NCI-H524 treated with DMSO at 0.1 percent for 48 hours (cell line): ENCODE measurements around the gene NXPH1.
"Not testable (repeated sequence)": the region's sequence is repeated elsewhere in the genome, so short reads cannot be mapped to it uniquely, and the experiment has no call there.

Experiments used
- DNase-seq: peaks from one replicate; lab custom pipeline; 2025; lab: John Stamatoyannopoulos, UW

NXPH1 gene

DNA sequence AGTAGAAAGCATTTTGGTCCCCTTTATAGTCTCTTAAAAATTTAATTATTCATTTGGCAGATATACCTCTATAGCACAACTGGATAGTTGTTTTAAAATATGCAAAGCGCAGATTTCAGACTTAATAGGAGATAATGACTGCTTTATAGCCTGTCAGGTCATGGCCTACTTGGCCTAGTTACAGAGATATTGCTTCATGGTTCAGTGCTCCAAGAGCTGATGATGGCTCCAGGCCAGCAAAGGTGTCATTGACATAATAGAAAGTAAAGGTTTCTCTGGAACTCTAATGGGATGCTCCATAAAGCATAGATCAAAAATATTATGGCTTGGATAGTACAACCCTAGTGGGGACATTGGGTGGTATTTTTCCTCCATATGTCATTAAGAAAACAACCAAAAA, 285.7 kb downstream of the NXPH1 start:
- no peak for DNase-seq

- DNase-seq = peak; percentile 10
These were observed 290.8 kb downstream of the NXPH1 start for GRCh38 chr7:8724080-8724718.

DNA sequence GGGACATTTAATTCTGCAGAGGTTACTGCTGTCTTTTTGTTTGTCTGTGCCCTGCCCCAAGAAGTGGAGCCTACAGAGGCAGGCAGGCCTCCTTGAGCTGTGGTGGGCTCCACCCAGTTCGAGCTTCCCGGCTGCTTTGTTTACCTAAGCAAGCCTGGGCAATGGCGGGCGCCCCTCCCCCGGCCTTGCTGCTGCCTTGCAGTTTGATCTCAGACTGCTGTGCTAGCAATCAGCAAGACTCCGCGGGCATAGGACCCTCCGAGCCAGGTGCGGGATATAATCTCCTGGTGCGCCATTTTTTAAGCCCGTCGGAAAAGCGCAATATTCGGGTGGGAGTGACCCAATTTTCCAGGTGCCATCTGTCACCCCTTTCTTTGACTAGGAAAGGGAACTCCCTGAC, 298.3 kb downstream of the NXPH1 start:
- DNase-seq = not testable (repeated sequence)

DNA sequence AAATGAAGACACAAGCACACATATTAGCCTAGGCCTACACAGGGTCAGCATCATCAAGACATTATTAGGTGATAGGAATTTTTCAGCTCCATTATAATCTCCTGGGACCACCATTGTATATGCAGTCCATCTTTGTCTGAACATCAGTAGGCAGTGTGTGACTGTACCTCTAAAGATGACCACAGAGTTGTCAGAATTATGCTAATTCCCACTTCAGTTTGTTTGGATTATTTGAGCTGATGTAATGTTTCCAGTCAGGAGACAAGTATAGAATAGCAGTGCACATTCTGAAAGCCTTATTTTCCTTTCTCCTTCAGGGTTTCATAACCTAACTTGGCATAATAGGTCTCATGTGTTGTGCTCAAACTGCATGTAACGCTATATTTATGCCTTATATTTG, 306.4 kb downstream of the NXPH1 start:
- no peak for DNase-seq

GRCh38 chr7:8742837-8743236, 309.4 kb downstream of the NXPH1 start:
- DNase-seq = no peak

DNA sequence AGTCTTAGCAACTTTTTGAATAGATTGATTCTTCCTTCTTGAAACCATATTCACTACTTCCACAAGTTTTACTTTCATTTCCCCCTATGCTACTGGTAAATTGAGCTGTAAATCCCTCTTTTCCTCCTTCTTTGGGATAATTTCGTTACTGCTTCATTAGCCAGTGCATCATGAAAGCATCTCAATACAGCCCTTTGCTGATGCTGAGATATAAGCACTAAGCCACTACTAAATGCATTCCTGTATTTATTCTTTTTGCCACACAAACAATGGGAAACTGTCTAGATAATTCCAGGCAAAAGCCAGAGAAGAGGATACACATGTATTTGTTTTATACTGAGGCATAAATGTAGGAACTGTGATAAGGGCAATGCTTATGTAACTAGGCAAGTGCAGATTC, 313.9 kb downstream of the NXPH1 start:
- DNase-seq = no peak

DNA sequence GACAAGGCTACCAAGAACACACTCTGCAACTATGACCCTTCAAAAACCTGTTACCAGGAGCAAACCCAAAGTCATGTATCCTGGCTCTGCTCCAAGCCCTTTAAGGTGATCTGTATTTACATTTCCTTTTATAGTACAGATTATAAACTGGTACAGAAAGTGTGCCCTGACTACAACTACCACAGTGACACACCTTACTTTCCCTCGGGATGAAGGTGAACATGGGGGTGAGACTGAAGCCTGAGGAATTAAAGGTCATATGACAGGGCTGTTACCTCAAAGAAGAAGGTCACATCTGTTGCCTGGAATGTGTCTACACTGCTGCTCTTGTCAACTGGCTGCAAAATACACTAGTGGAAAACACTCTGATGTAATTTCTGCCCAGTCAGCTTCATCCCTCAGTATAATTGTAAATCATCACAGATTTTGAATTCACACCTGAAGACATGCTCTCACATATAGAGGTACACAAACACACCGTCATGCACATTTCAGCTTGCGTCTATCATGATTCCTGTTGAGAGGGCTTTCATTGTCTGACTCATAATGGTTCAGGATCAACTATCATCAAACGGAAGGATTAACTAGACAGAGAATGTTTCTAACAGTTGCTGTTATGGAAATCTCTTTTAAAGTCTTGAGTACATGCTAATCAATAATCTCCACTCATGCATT, 318.3 kb downstream of the NXPH1 start:
- DNase-seq = no peak

- DNase-seq = no peak
These were observed 319.9 kb downstream of the NXPH1 start for GRCh38 chr7:8753355-8753754.

GRCh38 chr7:8761731-8762130, 328.3 kb downstream of the NXPH1 start:
- DNase-seq = no peak

- DNase-seq = no peak
These were observed 329.4 kb downstream of the NXPH1 start for GRCh38 chr7:8762803-8763202.

DNA sequence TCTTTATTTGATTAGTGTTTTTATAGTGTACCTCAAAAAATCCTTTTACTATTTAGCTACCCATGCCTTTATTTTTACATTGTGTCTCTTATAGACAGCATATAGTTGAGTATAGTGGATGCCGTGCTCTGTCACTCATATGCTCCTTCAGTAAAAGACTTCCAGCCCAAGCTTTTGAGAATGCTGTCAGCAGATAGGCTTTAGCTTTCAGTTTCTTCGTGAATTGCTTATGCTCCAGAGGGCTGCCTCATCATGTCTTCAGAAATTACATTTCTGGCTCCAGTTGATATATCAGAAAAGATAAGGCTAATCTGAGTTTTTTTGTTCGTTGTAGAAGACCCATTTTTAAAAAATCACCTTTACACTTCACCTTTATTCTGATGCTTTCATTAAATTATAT, 332.0 kb downstream of the NXPH1 start:
- DNase-seq = no peak

GRCh38 chr7:8773518-8773917, 340.1 kb downstream of the NXPH1 start:
- no peak for DNase-seq

DNA sequence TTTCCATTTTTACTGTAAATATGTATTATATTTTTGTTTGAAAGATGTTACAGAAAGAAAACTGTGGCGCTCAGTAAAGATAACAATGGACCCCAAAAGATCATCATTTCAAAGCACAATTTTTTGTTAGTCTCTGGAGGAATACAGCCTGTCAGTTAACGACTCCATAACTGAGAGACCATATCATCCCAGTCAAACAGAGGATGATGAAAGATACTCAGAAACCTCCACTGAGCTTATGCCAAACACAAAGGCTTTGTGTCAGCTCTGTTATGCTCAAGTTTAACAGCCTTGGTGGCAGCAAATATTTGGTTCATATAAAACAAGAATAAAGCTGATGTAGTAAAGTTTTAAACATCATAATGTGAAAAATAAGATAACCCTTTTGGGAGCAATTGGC, 345.1 kb downstream of the NXPH1 start:
- DNase-seq = no peak

DNA sequence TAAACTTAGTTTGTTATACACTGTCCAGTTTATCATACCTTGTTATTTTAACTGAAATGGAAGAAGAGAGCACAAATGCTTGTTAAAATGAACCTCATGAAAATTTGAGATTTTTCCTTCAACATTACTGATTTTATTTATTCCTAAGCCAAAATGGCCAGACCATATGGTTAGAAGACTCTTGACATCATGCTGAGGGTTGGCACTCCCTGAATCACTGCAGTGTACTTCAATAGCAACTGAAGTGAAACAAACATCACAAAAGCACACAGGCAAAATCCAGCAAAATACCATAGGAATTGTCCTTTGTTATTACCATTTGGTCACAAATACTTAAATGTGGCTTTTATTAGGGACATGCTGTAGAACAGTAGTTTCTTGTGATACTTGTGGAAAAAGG, 347.8 kb downstream of the NXPH1 start:
- DNase-seq = no peak

GRCh38 chr7:8783229-8783628, 349.8 kb downstream of the NXPH1 start:
- DNase-seq = no peak

GRCh38 chr7:8785081-8785480, 351.7 kb downstream of the NXPH1 start:
- DNase-seq = no peak

DNA sequence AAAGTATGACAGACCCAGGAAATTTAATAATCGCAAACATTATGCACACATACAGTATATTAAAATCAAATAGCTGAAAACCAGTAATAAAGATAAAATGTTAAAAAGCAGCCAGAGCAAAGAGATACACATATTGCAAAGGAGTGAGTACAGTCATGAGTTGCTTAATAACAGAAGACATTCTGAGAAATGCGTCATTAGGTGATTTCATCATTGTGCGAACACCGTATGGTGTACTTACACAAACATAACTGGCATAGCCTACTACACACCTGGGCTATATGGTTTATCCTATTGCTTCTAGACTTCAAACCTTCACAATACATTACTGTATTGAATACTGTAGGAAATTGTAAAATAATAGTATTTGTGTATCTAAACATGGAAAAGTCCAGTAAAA, 367.6 kb downstream of the NXPH1 start:
- DNase-seq = no peak
